Measurements from ENCODE around the gene PCDH9. TPM values are rescaled to one million over a fixed set of nuclear protein-coding genes. Genes with fewer than 3 reads are reported as not detected.

The PCDH9 gene
- total and polyA plus RNA-seq, 2 of the 4 experiments (the other 2 are of a cell fraction) = 2.2 to 10.2 TPM

GRCh38 chr13:66443926-66444325 is 786.2 kb downstream of the PCDH9 start:
- Histone ChIP-seq H3K27me3 (ENCODE audit: control insufficient read depth, insufficient read depth, low read length) (no peaks in the 10 kb centered on the region), H3K23ac (ENCODE audit: low read depth, low read length) (no peak overlapping the region), H4K5ac (ENCODE audit: low read depth, low read length) (no peak overlapping the region), H3K4me3 (ENCODE audit: insufficient read depth, low read depth, low read length) (no peak overlapping the region), H3K36me3 (ENCODE audit: control insufficient read depth, insufficient read depth, low read length) (no peaks in the 10 kb centered on the region), H4K91ac (ENCODE audit: insufficient read depth, low read depth, low read length) (no peak overlapping the region), H3K4ac (ENCODE audit: low read depth, low read length) (no peak overlapping the region), H3K9me3 (ENCODE audit: control insufficient read depth, insufficient read depth, low read length) (no peaks in the 10 kb centered on the region), H2BK20ac (ENCODE audit: low read depth, low read length) (no peak overlapping the region), H3K9ac (ENCODE audit: low read depth, low read length) (no peak overlapping the region), H3K18ac (ENCODE audit: low read depth, low read length) (no peak overlapping the region), H4K8ac (ENCODE audit: low read depth in 2 of 2, low read length in 2 of 2) (no peak overlapping the region), H3K56ac (ENCODE audit: extremely low read depth, insufficient read depth, low read length) (no peak overlapping the region), H3K4me1 (ENCODE audit: control insufficient read depth, insufficient read depth, low read length) (no peaks in the 10 kb centered on the region), H3K79me1 (ENCODE audit: low read depth in 1 of 2, low read length in 2 of 2) (no peaks in the 10 kb centered on the region), H3K9me1 (ENCODE audit: insufficient read depth, low read length) (no peaks in the 10 kb centered on the region), H3K27ac (ENCODE audit: insufficient read depth, low read length) (no peak overlapping the region), H2BK5ac (ENCODE audit: low read depth, low read length, poor library complexity, severe bottlenecking) (no peak overlapping the region), H3K4me2 (ENCODE audit: low read depth, low read length) (no peak overlapping the region), H3K14ac (replicated peaks; ENCODE audit: low read depth, low read length) (no peak overlapping the region), H2AK9ac (replicated peaks; ENCODE audit: low read depth, low read length, poor library complexity) (no peak overlapping the region), H2AFZ (replicated peaks; ENCODE audit: low read length, poor library complexity) (no peak overlapping the region), H2BK120ac (ENCODE audit: low read depth, low read length) (no peak overlapping the region), H2BK15ac (ENCODE audit: low read depth, low read length) (no peak overlapping the region), H4K20me1 (ENCODE audit: insufficient read depth, low read length) (no peaks in the 10 kb centered on the region), H2AK5ac (ENCODE audit: low read depth, low read length) (no peak overlapping the region)
- no peak for ATAC-seq (ENCODE audit: low read depth)
- TF ChIP-seq USF2 (IDR thresholded peaks at IDR 0.05; ENCODE audit: low read depth, low read length) = no peak
- no peak for TF ChIP-seq CTCF (conservative IDR thresholded peaks at IDR 0.05; ENCODE audit: low read depth, low read length)
- no peak for TF ChIP-seq ELK1 (IDR thresholded peaks at IDR 0.05; ENCODE audit: borderline replicate concordance, low read depth, low read length)
- no peak for TF ChIP-seq RCOR1 (IDR thresholded peaks at IDR 0.05; ENCODE audit: insufficient replicate concordance, low read length)
- no peak for TF ChIP-seq MAFK (IDR thresholded peaks at IDR 0.05; ENCODE audit: low read depth, low read length)
- TF ChIP-seq MAZ (IDR thresholded peaks at IDR 0.05; ENCODE audit: borderline replicate concordance, low read depth, low read length) = no peak
- TF ChIP-seq RAD21 (IDR thresholded peaks at IDR 0.05; ENCODE audit: low read length) = no peak
- TF ChIP-seq POLR2A (IDR thresholded peaks at IDR 0.05; ENCODE audit: low read depth, low read length) = no peak
- TF ChIP-seq NFE2L2 (IDR thresholded peaks at IDR 0.05; ENCODE audit: low read depth, low read length) = no peak
- TF ChIP-seq CEBPB (IDR thresholded peaks at IDR 0.05; ENCODE audit: low read depth, low read length) = no peak
- TF ChIP-seq MXI1 (IDR thresholded peaks at IDR 0.05; ENCODE audit: borderline replicate concordance, low read depth, low read length) = no peak
- no peak for TF ChIP-seq FOS (IDR thresholded peaks at IDR 0.05; ENCODE audit: low read depth, low read length)
- no peak for TF ChIP-seq CHD1 (IDR thresholded peaks at IDR 0.05; ENCODE audit: low read depth, low read length)
- no peak for TF ChIP-seq SMC3 (IDR thresholded peaks at IDR 0.05; ENCODE audit: low read depth, low read length)
- no peak for TF ChIP-seq RFX5 (IDR thresholded peaks at IDR 0.05; ENCODE audit: low read depth, low read length)
- no peak for TF ChIP-seq BHLHE40 (IDR thresholded peaks at IDR 0.05; ENCODE audit: low read depth, low read length)
- no CpG with 5 or more reads among the region's 1 CpG for WGBS, 2 experiments (ENCODE audit: extremely low coverage in 2 of 2, insufficient read length in 1 of 2)
- BruUV-seq (replicated peaks) = no TSS peak
- DNase-seq = no peak
- dilution Hi-C loops (cut with HindIII; ENCODE audit: low sequenced_read_pairs, unreplicated experiment) = no loop called here
- ChIA-PET CTCF (interaction anchor here (0.6 kb wide), 1 partner anchor 220 kb away, joined by 3 read pairs; no protein-coding TSS in a partner anchor), POLR2A (ENCODE audit: unreplicated experiment) (no interaction called here)
- in situ Hi-C loops (cut with MboI; ENCODE audit: low sequenced_read_pairs) = no loop called here
- intact Hi-C loops (cut with micrococcal nuclease) = no loop called here

All from IMR-90 (cell line).